Measurements from ENCODE around the gene TUBG1.

DNA sequence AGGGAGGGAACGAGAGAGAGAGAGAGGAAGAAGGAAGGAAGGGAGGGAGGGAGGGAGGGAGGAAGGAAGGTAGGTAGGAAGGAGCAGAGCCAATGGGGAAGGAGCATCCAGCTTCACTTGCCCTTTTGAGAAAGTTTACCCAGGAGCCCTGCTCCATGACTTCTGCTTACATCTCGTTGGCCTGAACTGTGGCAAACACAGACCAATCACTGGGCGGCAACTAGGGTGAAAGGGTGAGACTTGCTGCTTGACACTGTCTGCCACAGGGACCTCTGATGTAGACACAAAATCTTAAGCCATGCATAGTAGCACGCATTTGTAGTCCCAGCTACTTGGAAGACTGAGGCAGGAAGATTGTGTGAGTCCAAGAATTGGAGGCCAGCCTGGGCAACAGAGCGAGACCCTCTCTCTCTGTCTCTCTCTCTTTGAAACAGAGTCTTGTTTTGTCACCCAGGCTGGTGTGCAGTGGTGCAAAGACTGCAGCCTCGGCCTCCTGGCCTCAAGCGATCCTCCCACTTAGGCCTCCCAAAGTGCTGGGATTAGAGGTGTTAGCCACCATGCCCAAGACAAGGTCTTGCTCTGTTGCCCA, 30.1 kb downstream of the TUBG1 start:
- TF ChIP-seq, protein P1, sequence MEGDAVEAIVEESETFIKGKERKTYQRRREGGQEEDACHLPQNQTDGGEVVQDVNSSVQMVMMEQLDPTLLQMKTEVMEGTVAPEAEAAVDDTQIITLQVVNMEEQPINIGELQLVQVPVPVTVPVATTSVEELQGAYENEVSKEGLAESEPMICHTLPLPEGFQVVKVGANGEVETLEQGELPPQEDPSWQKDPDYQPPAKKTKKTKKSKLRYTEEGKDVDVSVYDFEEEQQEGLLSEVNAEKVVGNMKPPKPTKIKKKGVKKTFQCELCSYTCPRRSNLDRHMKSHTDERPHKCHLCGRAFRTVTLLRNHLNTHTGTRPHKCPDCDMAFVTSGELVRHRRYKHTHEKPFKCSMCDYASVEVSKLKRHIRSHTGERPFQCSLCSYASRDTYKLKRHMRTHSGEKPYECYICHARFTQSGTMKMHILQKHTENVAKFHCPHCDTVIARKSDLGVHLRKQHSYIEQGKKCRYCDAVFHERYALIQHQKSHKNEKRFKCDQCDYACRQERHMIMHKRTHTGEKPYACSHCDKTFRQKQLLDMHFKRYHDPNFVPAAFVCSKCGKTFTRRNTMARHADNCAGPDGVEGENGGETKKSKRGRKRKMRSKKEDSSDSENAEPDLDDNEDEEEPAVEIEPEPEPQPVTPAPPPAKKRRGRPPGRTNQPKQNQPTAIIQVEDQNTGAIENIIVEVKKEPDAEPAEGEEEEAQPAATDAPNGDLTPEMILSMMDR (conservative IDR thresholded peaks at IDR 0.05; ENCODE audit: low read depth, low read length) = no peak
- no peak for TF ChIP-seq EZH2phosphoT487 (IDR thresholded peaks at IDR 0.05; ENCODE audit: borderline replicate concordance, low read length)
- no peak for TF ChIP-seq EZH2 (IDR thresholded peaks at IDR 0.05; ENCODE audit: low read length, unreplicated experiment)

Measured in PC-3 (cell line).